Measurements from ENCODE around the gene FAT3. TPM values are rescaled to one million over a fixed set of nuclear protein-coding genes. Genes with fewer than 3 reads are reported as not detected.

The FAT3 gene
- total RNA-seq, 3 donors from 2014 or later: 0.64 to 5.0 (median 0.66) TPM

DNA sequence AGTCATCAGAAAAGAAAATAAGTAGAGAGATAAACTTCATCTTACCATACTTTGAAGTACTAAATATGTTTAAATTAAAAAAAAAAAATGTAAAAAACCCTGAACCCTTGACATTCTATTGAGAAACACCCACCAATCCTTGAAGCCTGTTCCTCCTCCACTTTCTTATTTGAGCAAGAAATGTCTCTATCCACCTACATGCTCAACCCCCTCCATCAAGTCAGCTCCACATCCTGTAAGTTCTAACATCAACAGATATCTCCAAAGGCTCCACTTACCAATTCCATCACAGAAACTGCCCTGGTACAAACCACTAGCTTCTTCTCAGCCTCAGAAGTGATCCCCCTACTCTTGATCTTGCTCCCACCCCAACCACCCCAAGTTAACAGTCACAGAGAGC, 32.5 kb upstream of the FAT3 start:
- intact Hi-C loops (cut with DNase I; ENCODE audit: low total_unique reads): no loop called here
- no peak for TF ChIP-seq CTCF (IDR thresholded peaks at IDR 0.05)
- no peak for TF ChIP-seq POLR2A (IDR thresholded peaks at IDR 0.05)
- TF ChIP-seq POLR2AphosphoS5 (IDR thresholded peaks at IDR 0.05): no peak

GRCh38 chr11:92198268-92198667, 26.4 kb upstream of the FAT3 start:
- no peaks in the 10 kb centered on the region for H3K27me3 ChIP-seq

More for the DNA sequence above, 32.5 kb upstream of the FAT3 start:
- Histone ChIP-seq H3K27me3 (no peaks in the 10 kb centered on the region), H3K27ac (no peak overlapping the region), H3K4me3 (no peak overlapping the region), H3K4me1 (no peaks in the 10 kb centered on the region), H3K9me3 (no peaks in the 10 kb centered on the region), H3K36me3 (no peaks in the 10 kb centered on the region)
- no peak for DNase-seq (ENCODE audit: low spot score in 2 of 2)

GRCh38 chr11:92199991-92200390, 24.6 kb upstream of the FAT3 start:
- Histone ChIP-seq H3K36me3 (no peaks in the 10 kb centered on the region), H3K4me3 (no peak overlapping the region), H3K4me1 (no peaks in the 10 kb centered on the region), H3K27ac (no peak overlapping the region), H3K27me3 (no peaks in the 10 kb centered on the region), H3K9me3 (no peaks in the 10 kb centered on the region)
- TF ChIP-seq CTCF (IDR thresholded peaks at IDR 0.05) (no peak), POLR2AphosphoS5 (IDR thresholded peaks at IDR 0.05) (no peak), POLR2A (IDR thresholded peaks at IDR 0.05) (no peak)
- intact Hi-C loops (cut with DNase I; ENCODE audit: low total_unique reads): no loop called here
- DNase-seq (ENCODE audit: low spot score in 2 of 2): no peak

More at GRCh38 chr11:92198268-92198667, 26.4 kb upstream of the FAT3 start:
- Histone ChIP-seq H3K4me3 (no peak overlapping the region), H3K9me3 (no peaks in the 10 kb centered on the region), H3K4me1 (no peaks in the 10 kb centered on the region), H3K27ac (no peak overlapping the region), H3K36me3 (no peaks in the 10 kb centered on the region)
- TF ChIP-seq POLR2A (IDR thresholded peaks at IDR 0.05) (no peak), CTCF (IDR thresholded peaks at IDR 0.05) (no peak), POLR2AphosphoS5 (IDR thresholded peaks at IDR 0.05) (no peak)
- intact Hi-C loops (cut with DNase I; ENCODE audit: low total_unique reads): no loop called here
- DNase-seq (ENCODE audit: low spot score in 2 of 2): no peak

- Histone ChIP-seq H3K27ac (no peak overlapping the region), H3K9me3 (no peaks in the 10 kb centered on the region), H3K36me3 (no peaks in the 10 kb centered on the region), H3K4me1 (no peaks in the 10 kb centered on the region), H3K4me3 (no peak overlapping the region), H3K27me3 (no peaks in the 10 kb centered on the region)
- intact Hi-C loops (cut with DNase I; ENCODE audit: low total_unique reads): no loop called here
- no peak for DNase-seq (ENCODE audit: low spot score in 2 of 2)
- TF ChIP-seq CTCF (IDR thresholded peaks at IDR 0.05) (no peak), POLR2A (IDR thresholded peaks at IDR 0.05) (no peak), POLR2AphosphoS5 (IDR thresholded peaks at IDR 0.05) (no peak)
Observed at GRCh38 chr11:92204731-92205130, 19.9 kb upstream of the FAT3 start.

DNA sequence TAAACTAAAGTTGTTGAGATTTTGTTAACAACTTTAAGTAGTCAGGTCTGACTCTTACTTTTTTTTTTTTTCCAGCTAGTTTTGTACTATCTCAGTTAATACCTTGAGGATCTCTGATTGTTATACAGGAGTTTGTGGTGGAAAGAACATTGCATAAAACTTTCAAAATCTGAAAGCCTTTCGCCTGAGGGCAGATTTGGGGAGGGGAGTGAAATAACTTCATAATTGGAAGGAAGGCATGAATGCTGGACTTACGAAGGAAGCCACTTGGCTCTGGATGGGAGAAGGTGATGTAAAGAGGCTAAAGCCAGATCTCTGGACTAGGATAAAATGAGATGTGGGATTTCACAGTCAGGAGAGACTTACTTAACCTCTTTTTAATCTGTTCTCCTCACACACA, 18.2 kb upstream of the FAT3 start:
- Histone ChIP-seq H3K9me3 (no peaks in the 10 kb centered on the region), H3K27me3 (no peaks in the 10 kb centered on the region), H3K27ac (no peak overlapping the region), H3K36me3 (no peaks in the 10 kb centered on the region), H3K4me3 (no peak overlapping the region), H3K4me1 (no peaks in the 10 kb centered on the region)
- TF ChIP-seq CTCF (IDR thresholded peaks at IDR 0.05) (no peak), POLR2A (IDR thresholded peaks at IDR 0.05) (no peak), POLR2AphosphoS5 (IDR thresholded peaks at IDR 0.05) (no peak)
- no peak for DNase-seq (ENCODE audit: low spot score in 2 of 2)
- intact Hi-C loops (cut with DNase I; ENCODE audit: low total_unique reads): no loop called here
